ENCODE data around the gene FRMD5.
"Not testable (repeated sequence)": the region's sequence is repeated elsewhere in the genome, so short reads cannot be mapped to it uniquely, and the experiment has no call there.

Gene FRMD5

GRCh38 chr15:43880406-43881194, 314.5 kb downstream of the FRMD5 start:
- DNase-seq = no peak

- DNase-seq = no peak
Measured at GRCh38 chr15:43879386-43880355, 315.4 kb downstream of the FRMD5 start.

- DNase-seq = no peak
Measured at GRCh38 chr15:43878446-43878845, 316.6 kb downstream of the FRMD5 start.

- DNase-seq = no peak
Measured at GRCh38 chr15:43877371-43877770, 317.7 kb downstream of the FRMD5 start.

- DNase-seq = no peak
Measured at GRCh38 chr15:43876872-43877271, 318.2 kb downstream of the FRMD5 start.

GRCh38 chr15:43873651-43874050, 321.4 kb downstream of the FRMD5 start:
- DNase-seq = no peak

- DNase-seq = peak; percentile 15
Measured at GRCh38 chr15:43872416-43873020, 322.6 kb downstream of the FRMD5 start.

- DNase-seq = no peak
Measured at GRCh38 chr15:43871835-43872234, 323.2 kb downstream of the FRMD5 start.

GRCh38 chr15:43868406-43868805, 326.7 kb downstream of the FRMD5 start:
- DNase-seq = no peak

- no peak for DNase-seq
Measured at GRCh38 chr15:43867096-43867495, 328.0 kb downstream of the FRMD5 start.

GRCh38 chr15:43866636-43867035, 328.4 kb downstream of the FRMD5 start:
- not testable (repeated sequence) for DNase-seq

GRCh38 chr15:43859546-43859945, 335.5 kb downstream of the FRMD5 start:
- DNase-seq = no peak

- DNase-seq = no peak
Measured at GRCh38 chr15:43854801-43855200, 340.3 kb downstream of the FRMD5 start.

GRCh38 chr15:43852607-43853006, 342.5 kb downstream of the FRMD5 start:
- no peak for DNase-seq

GRCh38 chr15:43851251-43851650, 343.8 kb downstream of the FRMD5 start:
- DNase-seq = no peak

GRCh38 chr15:43845421-43845820, 349.6 kb downstream of the FRMD5 start:
- DNase-seq = no peak

- not testable (repeated sequence) for DNase-seq
Measured at GRCh38 chr15:43832485-43832884, 362.6 kb downstream of the FRMD5 start.

GRCh38 chr15:43831519-43832052, 363.5 kb downstream of the FRMD5 start:
- DNase-seq = not testable (repeated sequence)

GRCh38 chr15:43830691-43831275, 364.3 kb downstream of the FRMD5 start:
- not testable (repeated sequence) for DNase-seq

GRCh38 chr15:43829951-43830540, 365.0 kb downstream of the FRMD5 start:
- not testable (repeated sequence) for DNase-seq

- DNase-seq = no peak
Measured at GRCh38 chr15:43828061-43828657, 366.9 kb downstream of the FRMD5 start.

All from NCI-H345 (cell line).